OCI-LY1 (cell line): ENCODE data around the gene C16orf86.

Experiments
- H2AFZ ChIP-seq: fragments of 200-600 bp; sonication (generic), shearing (Covaris generic); 2 replicates; pipeline ENCODE4 v1.6.0; 2014; ENCODE audit warnings: antibody characterized with exemption, mild to moderate bottlenecking, low read length
- H3F3A ChIP-seq: fragments of 200-600 bp; sonication (generic), shearing (Covaris generic); 2 replicates; pipeline ENCODE4 v1.6.0; 2014; ENCODE audit warnings: mild to moderate bottlenecking, antibody characterized with exemption, low read length, moderate library complexity; ENCODE audit not compliant: insufficient read depth
- H3K27ac ChIP-seq: fragments of 200-600 bp; sonication (generic); 2 replicates; pipeline ENCODE4 v1.5.1; 2014; ENCODE audit warnings: low read length, mixed run types, mild to moderate bottlenecking, low read depth; ENCODE audit not compliant: poor library complexity, severe bottlenecking
- H3K27me3 ChIP-seq: fragments of 200-600 bp; sonication (generic); 2 replicates; pipeline ENCODE4 v1.6.0; 2014; ENCODE audit warnings: antibody characterized with exemption, mild to moderate bottlenecking, low read length, moderate library complexity; ENCODE audit not compliant: insufficient read depth
- H3K36me3 ChIP-seq: fragments of 200-600 bp; sonication (generic); 2 replicates; pipeline ENCODE4 v1.6.1; 2014; ENCODE audit warnings: mild to moderate bottlenecking, antibody characterized with exemption, low read length, moderate library complexity, mixed read lengths; ENCODE audit not compliant: insufficient read depth
- H3K4me1 ChIP-seq: fragments of 200-600 bp; sonication (generic); 2 replicates; pipeline ENCODE4 v1.5.1; 2014; ENCODE audit warnings: mild to moderate bottlenecking, low read length, moderate library complexity; ENCODE audit not compliant: insufficient read depth, severe bottlenecking
- H3K4me2 ChIP-seq: fragments of 200-600 bp; sonication (generic), shearing (Covaris generic); 2 replicates; pipeline ENCODE4 v1.6.1; 2014; ENCODE audit warnings: low read length
- H3K4me3 ChIP-seq: fragments of 200-600 bp; sonication (generic); 2 replicates; pipeline ENCODE4 v1.5.1; 2014; ENCODE audit warnings: low read length, low read depth, mild to moderate bottlenecking, mixed read lengths; ENCODE audit not compliant: poor library complexity, severe bottlenecking
- H3K79me2 ChIP-seq: fragments of 200-600 bp; shearing (Covaris generic); 2 replicates; pipeline ENCODE4 v1.6.1; 2016; ENCODE audit warnings: mixed run types, low read length, mixed read lengths; ENCODE audit not compliant: insufficient read depth
- H3K9ac ChIP-seq: fragments of 200-600 bp; sonication (generic), shearing (Covaris generic); 2 replicates; pipeline ENCODE4 v1.6.1; 2014; ENCODE audit warnings: mild to moderate bottlenecking, low read length, mixed read lengths
- H3K9me2 ChIP-seq: fragments of 200-600 bp; sonication (generic), shearing (Covaris generic); 2 replicates; pipeline ENCODE4 v1.6.1; 2014; ENCODE audit warnings: low read depth, mild to moderate bottlenecking, low read length, mixed read lengths
- H3K9me3 ChIP-seq: fragments of 200-600 bp; shearing (Covaris generic); 2 replicates; pipeline ENCODE4 v1.6.1; 2014; ENCODE audit warnings: low read length, mixed read lengths
- H4K20me1 ChIP-seq: fragments of 200-600 bp; sonication (generic), shearing (Covaris generic); 2 replicates; pipeline ENCODE4 v1.6.0; 2016; ENCODE audit warnings: mild to moderate bottlenecking, low read length; ENCODE audit not compliant: insufficient read depth
- CTCF ChIP-seq: fragments of 200-600 bp; sonication (generic), shearing (Covaris generic); IDR thresholded peaks from 2 replicates; pipeline ENCODE4 v1.5.1; 2017; ENCODE audit warnings: mild to moderate bottlenecking, antibody characterized with exemption, low read length, moderate library complexity, mixed read lengths
- EZH2 ChIP-seq: fragments of 200-600 bp; sonication (generic), shearing (Covaris generic); IDR thresholded peaks from 2 replicates; pipeline ENCODE4 v1.8.0; 2017; ENCODE audit warnings: borderline replicate concordance, mixed run types, mild to moderate bottlenecking, antibody characterized with exemption, low read length, moderate library complexity, mixed read lengths

C16orf86 gene

GRCh38 chr16:67651847-67652246 lies 14.8 kb upstream of the C16orf86 start:
- Histone ChIP-seq H3K4me3 (no peak overlapping the region), H3K27ac (no peak overlapping the region), H3K9me3 (no peaks in the 10 kb centered on the region), H4K20me1 (no peaks in the 10 kb centered on the region), H3K36me3 (peaks cover 80% of the 10 kb centered on the region), H3K79me2 (no peaks in the 10 kb centered on the region), H3K4me2 (no peak overlapping the region), H3F3A (no peaks in the 10 kb centered on the region), H3K4me1 (peaks cover 3% of the 10 kb centered on the region), H3K9me2 (no peaks in the 10 kb centered on the region), H3K27me3 (no peaks in the 10 kb centered on the region), H3K9ac (no peak overlapping the region), H2AFZ (no peak overlapping the region)
- no peak for TF ChIP-seq EZH2

GRCh38 chr16:67652578-67653127 lies 14.0 kb upstream of the C16orf86 start:
- Histone ChIP-seq H2AFZ (no peak overlapping the region), H3K27ac (no peak overlapping the region), H3K4me1 (no peaks in the 10 kb centered on the region), H3K36me3 (peaks cover 81% of the 10 kb centered on the region), H4K20me1 (no peaks in the 10 kb centered on the region), H3K4me3 (no peak overlapping the region), H3K4me2 (no peak overlapping the region), H3K79me2 (no peaks in the 10 kb centered on the region), H3K9ac (no peak overlapping the region), H3F3A (no peaks in the 10 kb centered on the region), H3K9me2 (no peaks in the 10 kb centered on the region), H3K9me3 (no peaks in the 10 kb centered on the region), H3K27me3 (no peaks in the 10 kb centered on the region)
- no peak for TF ChIP-seq CTCF
- TF ChIP-seq EZH2: no peak

- Histone ChIP-seq H3K9me3 (no peaks in the 10 kb centered on the region), H3K36me3 (peaks cover 86% of the 10 kb centered on the region), H3K79me2 (no peaks in the 10 kb centered on the region), H3F3A (no peaks in the 10 kb centered on the region), H4K20me1 (no peaks in the 10 kb centered on the region), H3K4me1 (peaks cover under 1% of the 10 kb centered on the region), H3K27me3 (no peaks in the 10 kb centered on the region), H3K27ac (no peak overlapping the region), H3K9me2 (no peaks in the 10 kb centered on the region), H3K4me2 (no peak overlapping the region), H3K4me3 (no peak overlapping the region), H3K9ac (no peak overlapping the region), H2AFZ (no peak overlapping the region)
- no peak for TF ChIP-seq CTCF
- no peak for TF ChIP-seq EZH2
Measured at GRCh38 chr16:67653128-67653788, 13.4 kb upstream of the C16orf86 start.
